Gastroesophageal sphincter (tissue), 4 donors: ENCODE results near the gene ANO9. TPM values are rescaled to one million over a fixed set of nuclear protein-coding genes. Genes with fewer than 3 reads are reported as not detected.

Source experiments
- ATAC-seq: fragments of 150-250 bp; one replicate; pipeline ENCODE4 v1.9.1; 2016; ENCODE audit warnings: mild to moderate bottlenecking, moderate library complexity
- H3K27ac ChIP-seq, 4 donors: fragments of 200-600 bp; sonication (generic) in 3 of 4; 1 replicate in 3 of 4; 2 replicates in 1 of 4; pipeline ENCODE4 v1.5.1; 2016 to 2019
- H3K27me3 ChIP-seq: fragments of 200-600 bp; sonication (generic); one replicate; pipeline ENCODE4 v1.5.1; 2019
- H3K36me3 ChIP-seq, 2 donors: fragments of 200-600 bp; sonication (generic); one replicate each; pipeline ENCODE4 v1.5.1; 2019; ENCODE audit warnings: control low read depth in 1 of 2
- H3K4me1 ChIP-seq, 3 donors: fragments of 200-600 bp; sonication (generic); 1 replicate in 2 of 3; 2 replicates in 1 of 3; pipeline ENCODE4 v1.5.1; 2016 to 2019; ENCODE audit warnings: control low read depth in 2 of 3
- H3K4me3 ChIP-seq, 2 donors: fragments of 200-600 bp; sonication (generic); one replicate each; pipeline ENCODE4 v1.5.1; 2019; ENCODE audit warnings: mild to moderate bottlenecking in 1 of 2, moderate library complexity in 1 of 2
- H3K9me3 ChIP-seq, 3 donors: fragments of 200-600 bp; sonication (generic); one replicate each; pipeline ENCODE4 v1.5.1; 2017 to 2019; ENCODE audit warnings: control low read depth in 2 of 3
- EP300 ChIP-seq: sonication (generic); formaldehyde crosslinking; IDR thresholded peaks from one replicate; pipeline ENCODE4 v1.6.1; 2017; ENCODE audit warnings: antibody characterized with exemption, mild to moderate bottlenecking
- POLR2A ChIP-seq, 2 donors: fragments of 450-650 bp; IDR thresholded peaks; one replicate each; pipeline ENCODE4 v1.6.1; 2017; ENCODE audit warnings: antibody characterized with exemption in 2 of 2, mild to moderate bottlenecking in 2 of 2, moderate library complexity in 1 of 2
- POLR2AphosphoS5 ChIP-seq: sonication (generic); formaldehyde crosslinking; IDR thresholded peaks from one replicate; pipeline ENCODE4 v1.6.1; 2017; ENCODE audit warnings: antibody characterized with exemption
- WGBS, 2 donors: methylation state at CpG; one replicate each; pipeline ENCODE4 v1.1.5; 2018; ENCODE audit warnings: low coverage in 1 of 2; 5-methylcytosine and 5-hydroxymethylcytosine counted together
- total RNA-seq, 4 donors: library from RNA; depleted of rRNA; stranded (reverse); fragments of >200 nt; gene quantifications; one replicate each; pipeline ENCODE4 v1.1.0, GENCODE V29; 2016
- TF ChIP-seq, protein P1 (sequence below), 4 experiments: fragments of 200-600 bp in 2 of 4; fragments of 450-650 bp in 2 of 4; sonication (generic) in 1 of 4; IDR thresholded peaks; one replicate each; pipeline ENCODE4 v1.5.1; 2017 to 2019; ENCODE audit warnings: antibody characterized with exemption in 4 of 4, mild to moderate bottlenecking in 2 of 4, moderate library complexity in 2 of 4

Gene ANO9
- total RNA-seq, 4 donors from 2014 or later = 0.22 to 0.94 (median 0.47) TPM; not detected in 1

GRCh38 chr11:387193-387793, 54.5 kb downstream of the ANO9 start:
- TF ChIP-seq POLR2A (IDR thresholded peaks at IDR 0.05) = no peak
- TF ChIP-seq, protein P1, sequence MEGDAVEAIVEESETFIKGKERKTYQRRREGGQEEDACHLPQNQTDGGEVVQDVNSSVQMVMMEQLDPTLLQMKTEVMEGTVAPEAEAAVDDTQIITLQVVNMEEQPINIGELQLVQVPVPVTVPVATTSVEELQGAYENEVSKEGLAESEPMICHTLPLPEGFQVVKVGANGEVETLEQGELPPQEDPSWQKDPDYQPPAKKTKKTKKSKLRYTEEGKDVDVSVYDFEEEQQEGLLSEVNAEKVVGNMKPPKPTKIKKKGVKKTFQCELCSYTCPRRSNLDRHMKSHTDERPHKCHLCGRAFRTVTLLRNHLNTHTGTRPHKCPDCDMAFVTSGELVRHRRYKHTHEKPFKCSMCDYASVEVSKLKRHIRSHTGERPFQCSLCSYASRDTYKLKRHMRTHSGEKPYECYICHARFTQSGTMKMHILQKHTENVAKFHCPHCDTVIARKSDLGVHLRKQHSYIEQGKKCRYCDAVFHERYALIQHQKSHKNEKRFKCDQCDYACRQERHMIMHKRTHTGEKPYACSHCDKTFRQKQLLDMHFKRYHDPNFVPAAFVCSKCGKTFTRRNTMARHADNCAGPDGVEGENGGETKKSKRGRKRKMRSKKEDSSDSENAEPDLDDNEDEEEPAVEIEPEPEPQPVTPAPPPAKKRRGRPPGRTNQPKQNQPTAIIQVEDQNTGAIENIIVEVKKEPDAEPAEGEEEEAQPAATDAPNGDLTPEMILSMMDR (IDR thresholded peaks at IDR 0.05) = no peak
- TF ChIP-seq POLR2AphosphoS5 = no peak
- no peak for TF ChIP-seq EP300
- H3K27me3 ChIP-seq = peaks cover 15% of the 10 kb centered on the region
- H3K9me3 ChIP-seq = peaks cover 0 to 15% (median 0%) of the 10 kb centered on the region in 3 donors
- WGBS, 2 donors = 49 to 71% methylated on average over 2 to 3 of the region's 4 CpGs
- no peak for ATAC-seq
- no peak overlapping the region for H3K4me3 ChIP-seq
- no peaks in the 10 kb centered on the region for H3K4me1 ChIP-seq
- no peak overlapping the region for H3K27ac ChIP-seq
- no peaks in the 10 kb centered on the region for H3K36me3 ChIP-seq

DNA sequence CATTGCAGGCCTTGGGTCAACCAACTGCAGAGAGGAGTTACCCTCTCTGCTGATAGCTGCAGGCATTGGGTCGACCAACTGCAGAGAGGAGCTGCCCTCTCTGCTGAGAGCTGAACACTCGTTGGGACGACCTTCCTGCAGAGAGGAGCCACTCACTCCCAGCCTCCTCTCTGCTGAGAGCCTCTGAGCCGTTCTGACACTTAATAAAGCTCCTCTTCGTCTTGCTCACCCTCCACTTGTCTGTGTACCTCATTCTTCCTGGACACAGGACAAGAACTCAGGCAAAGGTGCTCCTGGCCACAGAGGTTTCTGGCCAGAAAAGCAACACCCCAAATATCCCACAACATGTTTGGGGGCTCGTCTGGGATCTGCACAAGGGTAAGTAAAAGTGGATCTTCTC, 55.3 kb downstream of the ANO9 start:
- Histone ChIP-seq H3K9me3 (peaks cover 0 to 15% (median 0%) of the 10 kb centered on the region in 3 donors), H3K27ac (no peak overlapping the region), H3K4me3 (no peak overlapping the region), H3K36me3 (no peaks in the 10 kb centered on the region), H3K4me1 (no peaks in the 10 kb centered on the region), H3K27me3 (peaks cover 7% of the 10 kb centered on the region)
- no peak for TF ChIP-seq POLR2AphosphoS5
- TF ChIP-seq, protein P1 (IDR thresholded peaks at IDR 0.05) = no peak
- TF ChIP-seq EP300 = no peak
- no peak for TF ChIP-seq POLR2A (IDR thresholded peaks at IDR 0.05)
- 100% methylated on average over 1 to 2 of the region's 6 CpGs for WGBS, 2 donors
- no peak for ATAC-seq

DNA sequence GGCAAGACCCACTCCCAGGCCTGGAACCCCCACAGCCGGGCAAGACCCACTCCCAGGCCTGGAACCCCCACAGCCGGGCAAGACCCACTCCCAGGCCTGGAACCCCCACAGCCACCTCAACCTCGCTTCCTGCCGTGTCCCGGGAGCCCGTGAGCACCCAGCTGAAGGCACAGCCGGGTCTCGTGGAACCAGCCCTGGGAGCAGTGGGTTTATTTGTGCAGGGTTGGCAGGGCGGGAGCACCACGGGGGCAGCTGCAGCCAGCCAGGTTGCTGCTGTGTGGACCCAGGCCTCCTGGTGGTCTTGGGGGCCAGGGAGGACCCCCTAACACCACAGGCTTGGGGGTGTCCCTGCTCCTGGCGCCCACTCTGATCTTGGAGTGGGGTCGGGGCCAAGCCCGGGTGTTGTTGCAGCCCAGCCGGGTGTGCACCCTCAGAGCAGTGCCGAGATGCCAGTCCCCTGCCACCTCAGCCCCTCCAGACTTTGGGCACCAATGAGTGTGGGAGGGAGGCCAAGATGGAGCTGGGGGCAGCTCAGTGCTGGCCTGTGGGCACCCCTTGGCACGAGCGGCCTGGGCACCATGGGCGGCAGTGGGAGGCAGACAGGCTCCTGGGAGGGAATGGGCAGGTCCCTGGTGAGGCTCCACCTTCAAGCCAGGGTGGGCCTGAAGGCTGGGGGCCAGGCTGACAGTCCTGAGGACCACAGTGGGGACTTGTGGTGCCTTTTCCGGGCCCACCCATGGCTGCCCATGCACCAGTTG, 56.0 kb downstream of the ANO9 start:
- H3K27ac ChIP-seq = no peak overlapping the region
- ATAC-seq = no peak

GRCh38 chr11:384511-384910, 57.3 kb downstream of the ANO9 start:
- H3K9me3 ChIP-seq = peaks cover 0 to 15% (median 0%) of the 10 kb centered on the region in 3 donors
- WGBS, 2 donors = no CpG with 5 or more reads among the region's 16 CpGs
- no peak for ATAC-seq
- H3K27ac ChIP-seq = no peak overlapping the region
- no peaks in the 10 kb centered on the region for H3K4me1 ChIP-seq
- H3K27me3 ChIP-seq = peaks cover 10% of the 10 kb centered on the region
- no peak overlapping the region for H3K4me3 ChIP-seq
- H3K36me3 ChIP-seq = no peaks in the 10 kb centered on the region
- TF ChIP-seq POLR2AphosphoS5 (no peak), EP300 (no peak), POLR2A (IDR thresholded peaks at IDR 0.05) (no peak)
- TF ChIP-seq, protein P1 (IDR thresholded peaks at IDR 0.05) = no peak

More for the DNA sequence above, 56.0 kb downstream of the ANO9 start:
- H3K4me3 ChIP-seq = no peak overlapping the region
- WGBS, 2 donors = no CpG with 5 or more reads among the region's 19 CpGs
- TF ChIP-seq EP300 = no peak
- TF ChIP-seq, protein P1 (IDR thresholded peaks at IDR 0.05) = no peak
- TF ChIP-seq POLR2AphosphoS5 = no peak
- TF ChIP-seq POLR2A (IDR thresholded peaks at IDR 0.05) = no peak
- no peaks in the 10 kb centered on the region for H3K27me3 ChIP-seq
- no peaks in the 10 kb centered on the region for H3K4me1 ChIP-seq
- no peaks in the 10 kb centered on the region for H3K36me3 ChIP-seq
- H3K9me3 ChIP-seq = peaks cover 0 to 15% (median 0%) of the 10 kb centered on the region in 3 donors
